ENCODE measurements around the gene GPANK1. TPM values are rescaled to one million over a fixed set of nuclear protein-coding genes. Genes with fewer than 3 reads are reported as not detected.
A peak's percentile ranks its signal among the peaks of the same experiment; 100 is the strongest.

The GPANK1 gene
- total RNA-seq, 1 donor from 2014 or later, result 24.2 TPM

GRCh38 chr6:31689249-31690110 is 24.7 kb upstream of the GPANK1 start:
- CTCF ChIA-PET, result no interaction called here
- intact Hi-C loops (cut with micrococcal nuclease), result no loop called here
- H3K36me3 Mint-ChIP-seq (ENCODE audit: low read depth), result peaks cover 83% of the 10 kb centered on the region
- DNase-seq (no peak), ATAC-seq (ENCODE audit: low read depth) (no peak)
- POLR2A ChIA-PET, result interaction anchor here (0.5 to 2.2 kb wide), 2 partner anchors 14 to 63 kb away, joined by 6 to 9 read pairs; partner anchors contain the start of gene ABHD16A
- no peaks in the 10 kb centered on the region for H3K9me3 Mint-ChIP-seq
- no peak overlapping the region for H3K4me3 Mint-ChIP-seq
- peaks cover 15% of the 10 kb centered on the region for H3K4me1 Mint-ChIP-seq
- no peak for TF ChIP-seq CTCF (IDR thresholded peaks at IDR 0.05)
- no peaks in the 10 kb centered on the region for H3K27me3 Mint-ChIP-seq
- H3K27ac Mint-ChIP-seq, result no peak overlapping the region

GRCh38 chr6:31687860-31688693 is 23.3 kb upstream of the GPANK1 start:
- ATAC-seq (ENCODE audit: low read depth) (no peak), DNase-seq (no peak)
- no peaks in the 10 kb centered on the region for H3K27me3 Mint-ChIP-seq
- intact Hi-C loops (cut with micrococcal nuclease), result no loop called here
- CTCF ChIA-PET, result no interaction called here
- no peak for TF ChIP-seq CTCF (IDR thresholded peaks at IDR 0.05)
- no peak overlapping the region for H3K4me3 Mint-ChIP-seq
- peaks cover 71% of the 10 kb centered on the region for H3K36me3 Mint-ChIP-seq (ENCODE audit: low read depth)
- no peak overlapping the region for H3K27ac Mint-ChIP-seq
- H3K9me3 Mint-ChIP-seq, result no peaks in the 10 kb centered on the region
- peaks cover 19% of the 10 kb centered on the region for H3K4me1 Mint-ChIP-seq
- POLR2A ChIA-PET, result interaction anchor here (0.6 kb wide), 1 partner anchor 15 kb away, joined by 6 read pairs; no protein-coding TSS in a partner anchor

DNA sequence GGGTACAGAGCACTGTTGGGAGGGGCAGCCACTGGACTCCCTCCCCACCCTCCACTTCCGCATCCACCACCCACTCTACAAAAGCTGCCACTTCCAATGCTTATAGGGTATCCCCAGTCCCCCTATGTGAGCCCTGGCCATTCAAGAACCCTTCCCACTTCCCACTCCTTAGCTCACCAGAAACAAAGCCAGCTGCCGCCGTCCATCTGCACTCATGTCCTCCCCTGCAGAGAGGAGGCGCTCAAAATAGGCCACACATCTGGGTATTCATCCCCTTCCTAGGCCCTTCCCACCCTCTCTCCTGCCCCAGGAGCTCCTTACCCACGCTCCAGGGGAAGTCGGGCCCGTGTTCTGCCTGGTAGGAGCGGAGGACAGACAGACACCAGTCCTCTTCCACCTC is 22.5 kb upstream of the GPANK1 start:
- Mint-ChIP-seq H3K27ac (no peak overlapping the region), H3K4me1 (peaks cover 20% of the 10 kb centered on the region)
- intact Hi-C loops (cut with micrococcal nuclease), result no loop called here

DNA sequence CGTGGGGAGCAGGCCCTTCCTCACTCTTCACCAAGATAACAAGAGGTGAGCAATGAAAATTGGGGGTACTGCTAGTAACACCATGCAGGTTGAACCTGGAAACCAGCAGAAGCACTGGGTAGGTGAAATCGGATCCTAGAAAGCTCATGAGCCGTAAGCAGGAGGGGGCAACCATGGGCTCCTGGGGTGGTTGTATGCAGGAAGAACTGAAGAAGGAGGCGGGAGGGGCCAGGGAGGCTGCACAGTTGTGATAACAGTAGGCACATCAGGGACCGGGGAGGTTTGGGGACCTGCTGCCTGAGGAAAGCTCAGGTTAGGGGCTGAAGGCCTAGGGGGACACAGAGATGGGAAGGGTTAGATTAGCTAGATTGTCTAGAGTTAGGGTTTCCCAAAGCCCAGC is 21.7 kb upstream of the GPANK1 start:
- Mint-ChIP-seq H3K27ac (peak overlapping the region; percentile 21), H3K27me3 (no peaks in the 10 kb centered on the region), H3K9me3 (no peaks in the 10 kb centered on the region), H3K36me3 (ENCODE audit: low read depth) (peaks cover 62% of the 10 kb centered on the region), H3K4me3 (no peak overlapping the region), H3K4me1 (peaks cover 29% of the 10 kb centered on the region)
- DNase-seq, result no peak
- ATAC-seq (ENCODE audit: low read depth), result no peak
- no peak for TF ChIP-seq CTCF (IDR thresholded peaks at IDR 0.05)
- CTCF ChIA-PET, result no interaction called here
- intact Hi-C loops (cut with micrococcal nuclease), result no loop called here
- POLR2A ChIA-PET, result interaction anchor here (0.5 to 1.1 kb wide), 2 partner anchors 46 to 54 kb away, joined by 3 read pairs; no protein-coding TSS in a partner anchor

More for the DNA sequence above, 22.5 kb upstream of the GPANK1 start:
- Mint-ChIP-seq H3K4me3 (no peak overlapping the region), H3K27me3 (no peaks in the 10 kb centered on the region), H3K9me3 (no peaks in the 10 kb centered on the region), H3K36me3 (ENCODE audit: low read depth) (peaks cover 65% of the 10 kb centered on the region)
- ATAC-seq (ENCODE audit: low read depth), result no peak
- ChIA-PET POLR2A (interaction anchor here (0.6 to 1.1 kb wide), 3 partner anchors 14 to 143 kb away, joined by 3 to 12 read pairs (median 6); no protein-coding TSS in a partner anchor), CTCF (no interaction called here)
- TF ChIP-seq CTCF (IDR thresholded peaks at IDR 0.05), result no peak
- DNase-seq, result no peak
